ENCODE measurements around the gene RPS14.

The RPS14 gene

GRCh38 chr5:150400316-150401075 lies 49.0 kb downstream of the RPS14 start:
- DNase-seq (ENCODE audit: low read depth in 3 of 3): no peak

- no peak for DNase-seq (ENCODE audit: low read depth in 3 of 3)
Measured at GRCh38 chr5:150399524-150400211, 49.9 kb downstream of the RPS14 start.

GRCh38 chr5:150398722-150399523 lies 50.6 kb downstream of the RPS14 start:
- no peak for DNase-seq (ENCODE audit: low read depth in 3 of 3)

GRCh38 chr5:150397782-150398721 lies 51.5 kb downstream of the RPS14 start:
- DNase-seq (ENCODE audit: low read depth in 3 of 3): no peak

GRCh38 chr5:150397146-150397781 lies 52.3 kb downstream of the RPS14 start:
- DNase-seq (ENCODE audit: low read depth in 3 of 3): no peak

- no peak for DNase-seq (ENCODE audit: low read depth in 3 of 3)
Measured at GRCh38 chr5:150396267-150396666, 53.3 kb downstream of the RPS14 start.

- no peak for DNase-seq (ENCODE audit: low read depth in 3 of 3)
Measured at GRCh38 chr5:150395688-150395975, 53.9 kb downstream of the RPS14 start.

- DNase-seq (ENCODE audit: low read depth in 3 of 3): no peak
Measured at GRCh38 chr5:150394912-150395687, 54.4 kb downstream of the RPS14 start.

GRCh38 chr5:150394131-150394530 lies 55.4 kb downstream of the RPS14 start:
- no peak for DNase-seq (ENCODE audit: low read depth in 3 of 3)

- DNase-seq (ENCODE audit: low read depth in 3 of 3): no peak
Measured at GRCh38 chr5:150393096-150393645, 56.4 kb downstream of the RPS14 start.

- DNase-seq (ENCODE audit: low read depth in 3 of 3): no peak
Measured at GRCh38 chr5:150392680-150393079, 56.9 kb downstream of the RPS14 start.

Measured in stimulated activated CD4-positive, alpha-beta T cell treated with anti-CD3 and anti-CD28 coated beads, TNF-alpha, amount 100 ng/mL, for 24 hours (primary cell).